OCI-LY3 (cell line): Measurements from ENCODE around the gene KLF11.

Experiments used
- CTCF ChIP-seq: fragments of 200-600, 300-600 bp; sonication (generic); IDR thresholded peaks from 2 replicates; pipeline ENCODE4 v1.5.1; 2014; ENCODE audit warnings: antibody characterized with exemption, low read length, low read depth
- EZH2phosphoT487 ChIP-seq: fragments of 200-600 bp; shearing (Covaris generic); IDR thresholded peaks from 2 replicates; pipeline ENCODE4 v1.6.1; 2018; ENCODE audit warnings: antibody characterized with exemption, mixed run types, low read depth

- no peak for TF ChIP-seq CTCF
- TF ChIP-seq EZH2phosphoT487 = no peak
Measured at GRCh38 chr2:10073706-10074105, 30.4 kb downstream of the KLF11 start.
